SK-N-MC (cell line): ENCODE measurements around the gene SHROOM4.

Source experiments
- EZH2 ChIP-seq: fragments of 200-600 bp; sonication (generic); IDR thresholded peaks from one replicate; pipeline ENCODE4 v1.6.1; 2017; ENCODE audit warnings: antibody characterized with exemption
- FOXP2 ChIP-seq: optimal IDR thresholded peaks from 2 replicates; pipeline ENCODE3; 2011; ENCODE audit warnings: mild to moderate bottlenecking, moderate library complexity; ENCODE audit not compliant: insufficient read depth; ENCODE audit errors: extremely low read length, control extremely low read depth
- POLR2AphosphoS5 ChIP-seq: IDR thresholded peaks from 2 replicates; pipeline ENCODE4 v1.6.1; 2012; ENCODE audit warnings: mild to moderate bottlenecking, low read depth, low read length, borderline replicate concordance

- TF ChIP-seq EZH2 (no peak), POLR2AphosphoS5 (no peak), FOXP2 (no peak)
These were observed 775 bp downstream of the SHROOM4 start for GRCh38 chrX:50812995-50813842.
